ENCODE measurements around the gene COL21A1.

The COL21A1 gene

DNA sequence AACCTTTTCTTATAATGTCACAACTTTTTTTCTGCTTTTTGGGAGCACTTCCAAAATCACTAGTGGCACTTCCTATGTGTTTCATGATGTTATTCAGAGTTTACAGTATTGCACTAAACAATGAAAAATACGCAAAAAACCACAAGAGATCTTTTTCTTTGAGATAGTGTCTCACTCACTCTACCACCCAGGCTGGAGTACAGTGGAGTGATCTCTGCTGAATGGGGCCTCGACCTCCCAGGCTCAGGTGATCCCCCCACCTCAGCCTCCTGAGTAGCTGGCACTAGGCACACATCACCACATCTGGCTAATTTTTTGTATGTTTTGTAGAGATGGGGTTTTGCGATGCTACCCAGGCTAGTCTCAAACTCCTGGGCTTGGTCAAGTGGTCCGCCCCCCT is 158.7 kb downstream of the COL21A1 start:
- ChIA-PET POLR2A (interaction anchor here (0.9 kb wide), 1 partner anchor 13 kb away, joined by 3 read pairs; no protein-coding TSS in a partner anchor), CTCF (interaction anchor here (0.8 kb wide), 1 partner anchor 52 kb away, joined by 3 read pairs; no protein-coding TSS in a partner anchor)
- H3K36me3 ChIP-seq (ENCODE audit: control insufficient read depth in 2 of 2, insufficient read depth in 1 of 2, low read length in 2 of 2), result no peaks in the 10 kb centered on the region
- H3K9me3 ChIP-seq (ENCODE audit: control insufficient read depth, insufficient read depth, low read depth, low read length), result peaks cover 2% of the 10 kb centered on the region; the same call in 1 of the 2 replicates
- H3K4me3 ChIP-seq (ENCODE audit: low read depth, low read length), result no peak overlapping the region
- 0 out of 2 replicates have a peak, but pooled peaks cover 2% of the 10 kb centered on the region for H3K4me1 ChIP-seq (ENCODE audit: control insufficient read depth, insufficient read depth, low read length)
- H3K27ac ChIP-seq (ENCODE audit: extremely low read depth, low read depth, low read length), result no peak overlapping the region
- TF ChIP-seq ZNF146 (tag by site-specific recombination; IDR thresholded peaks at IDR 0.05) (no peak), ZNF521 (tag by site-specific recombination; IDR thresholded peaks at IDR 0.05) (no peak), EGR2 (tag by site-specific recombination; IDR thresholded peaks at IDR 0.05; ENCODE audit: low read depth) (no peak)
- TF ChIP-seq, protein P1, sequence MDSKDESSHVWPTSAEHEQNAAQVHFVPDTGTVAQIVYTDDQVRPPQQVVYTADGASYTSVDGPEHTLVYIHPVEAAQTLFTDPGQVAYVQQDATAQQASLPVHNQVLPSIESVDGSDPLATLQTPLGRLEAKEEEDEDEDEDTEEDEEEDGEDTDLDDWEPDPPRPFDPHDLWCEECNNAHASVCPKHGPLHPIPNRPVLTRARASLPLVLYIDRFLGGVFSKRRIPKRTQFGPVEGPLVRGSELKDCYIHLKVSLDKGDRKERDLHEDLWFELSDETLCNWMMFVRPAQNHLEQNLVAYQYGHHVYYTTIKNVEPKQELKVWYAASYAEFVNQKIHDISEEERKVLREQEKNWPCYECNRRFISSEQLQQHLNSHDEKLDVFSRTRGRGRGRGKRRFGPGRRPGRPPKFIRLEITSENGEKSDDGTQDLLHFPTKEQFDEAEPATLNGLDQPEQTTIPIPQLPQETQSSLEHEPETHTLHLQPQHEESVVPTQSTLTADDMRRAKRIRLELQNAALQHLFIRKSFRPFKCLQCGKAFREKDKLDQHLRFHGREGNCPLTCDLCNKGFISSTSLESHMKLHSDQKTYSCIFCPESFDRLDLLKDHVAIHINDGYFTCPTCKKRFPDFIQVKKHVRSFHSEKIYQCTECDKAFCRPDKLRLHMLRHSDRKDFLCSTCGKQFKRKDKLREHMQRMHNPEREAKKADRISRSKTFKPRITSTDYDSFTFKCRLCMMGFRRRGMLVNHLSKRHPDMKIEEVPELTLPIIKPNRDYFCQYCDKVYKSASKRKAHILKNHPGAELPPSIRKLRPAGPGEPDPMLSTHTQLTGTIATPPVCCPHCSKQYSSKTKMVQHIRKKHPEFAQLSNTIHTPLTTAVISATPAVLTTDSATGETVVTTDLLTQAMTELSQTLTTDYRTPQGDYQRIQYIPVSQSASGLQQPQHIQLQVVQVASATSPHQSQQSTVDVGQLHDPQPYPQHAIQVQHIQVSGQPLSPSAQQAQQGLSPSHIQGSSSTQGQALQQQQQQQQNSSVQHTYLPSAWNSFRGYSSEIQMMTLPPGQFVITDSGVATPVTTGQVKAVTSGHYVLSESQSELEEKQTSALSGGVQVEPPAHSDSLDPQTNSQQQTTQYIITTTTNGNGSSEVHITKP (tag by site-specific recombination; IDR thresholded peaks at IDR 0.05), result no peak

GRCh38 chr6:56087421-56087820 is 160.0 kb downstream of the COL21A1 start:
- H3K36me3 ChIP-seq (ENCODE audit: control insufficient read depth in 2 of 2, insufficient read depth in 1 of 2, low read length in 2 of 2), result no peaks in the 10 kb centered on the region
- 0 out of 2 replicates have a peak, but pooled peaks cover 2% of the 10 kb centered on the region for H3K4me1 ChIP-seq (ENCODE audit: control insufficient read depth, insufficient read depth, low read length)
- POLR2A ChIA-PET, result no interaction called here
- H3K9me3 ChIP-seq (ENCODE audit: control insufficient read depth, insufficient read depth, low read depth, low read length), result no peaks in the 10 kb centered on the region; the same call in 1 of the 2 replicates
- CTCF ChIA-PET, result interaction anchor here (1.0 to 1.1 kb wide), 2 partner anchors 9 to 20 kb away, joined by 4 read pairs; no protein-coding TSS in a partner anchor
- TF ChIP-seq ZXDB (tag by site-specific recombination; IDR thresholded peaks at IDR 0.05) (0 out of 2 replicates have a peak, but pooled peaks have one; percentile 21), ZNF571 (tag by site-specific recombination; IDR thresholded peaks at IDR 0.05) (no peak), WT1 (tag by site-specific recombination; IDR thresholded peaks at IDR 0.05) (0 out of 2 replicates have a peak, but pooled peaks have one; percentile 28), REST (tag by site-specific recombination; IDR thresholded peaks at IDR 0.05) (no peak), ZSCAN16 (tag by site-specific recombination; IDR thresholded peaks at IDR 0.05) (no peak), FEZF1 (tag by site-specific recombination; IDR thresholded peaks at IDR 0.05) (peak; percentile 49), ZNF664 (tag by site-specific recombination; IDR thresholded peaks at IDR 0.05) (no peak)
- H3K4me3 ChIP-seq (ENCODE audit: low read depth, low read length), result no peak overlapping the region
- H3K27ac ChIP-seq (ENCODE audit: extremely low read depth, low read depth, low read length), result no peak overlapping the region

GRCh38 chr6:56079751-56080540 is 167.4 kb downstream of the COL21A1 start:
- no peaks in the 10 kb centered on the region; the same call in 1 of the 2 replicates for H3K9me3 ChIP-seq (ENCODE audit: control insufficient read depth, insufficient read depth, low read depth, low read length)
- H3K4me3 ChIP-seq (ENCODE audit: low read depth, low read length), result no peak overlapping the region
- no peak overlapping the region for H3K27ac ChIP-seq (ENCODE audit: extremely low read depth, low read depth, low read length)
- POLR2A ChIA-PET, result no interaction called here
- H3K36me3 ChIP-seq (ENCODE audit: control insufficient read depth in 2 of 2, insufficient read depth in 1 of 2, low read length in 2 of 2), result no peaks in the 10 kb centered on the region
- CTCF ChIA-PET, result interaction anchor here (0.6 to 0.9 kb wide), 3 partner anchors 97 to 166 kb away, joined by 3 read pairs; no protein-coding TSS in a partner anchor
- no peaks in the 10 kb centered on the region for H3K4me1 ChIP-seq (ENCODE audit: control insufficient read depth, insufficient read depth, low read length)
- TF ChIP-seq ZBTB10 (tag by site-specific recombination; IDR thresholded peaks at IDR 0.05) (no peak), ZNF514 (tag by site-specific recombination; IDR thresholded peaks at IDR 0.05) (no peak), ZNF274 (IDR thresholded peaks at IDR 0.05; ENCODE audit: low read length) (no peak), ZNF274 (tag by site-specific recombination; IDR thresholded peaks at IDR 0.05; ENCODE audit: borderline replicate concordance) (no peak), PRDM4 (tag by site-specific recombination; IDR thresholded peaks at IDR 0.05) (no peak), ZNF223 (tag by site-specific recombination; IDR thresholded peaks at IDR 0.05) (no peak), ZNF121 (tag by site-specific recombination; IDR thresholded peaks at IDR 0.05) (no peak)

All from HEK293 (cell line).